Measurements from ENCODE around the gene RYR1.

RYR1 gene

GRCh38 chr19:38483016-38483630 is 49.6 kb downstream of the RYR1 start:
- H3K4me3 ChIP-seq (replicated peaks; ENCODE audit: low read depth, low read length): no peak overlapping the region
- TF ChIP-seq, protein P1, sequence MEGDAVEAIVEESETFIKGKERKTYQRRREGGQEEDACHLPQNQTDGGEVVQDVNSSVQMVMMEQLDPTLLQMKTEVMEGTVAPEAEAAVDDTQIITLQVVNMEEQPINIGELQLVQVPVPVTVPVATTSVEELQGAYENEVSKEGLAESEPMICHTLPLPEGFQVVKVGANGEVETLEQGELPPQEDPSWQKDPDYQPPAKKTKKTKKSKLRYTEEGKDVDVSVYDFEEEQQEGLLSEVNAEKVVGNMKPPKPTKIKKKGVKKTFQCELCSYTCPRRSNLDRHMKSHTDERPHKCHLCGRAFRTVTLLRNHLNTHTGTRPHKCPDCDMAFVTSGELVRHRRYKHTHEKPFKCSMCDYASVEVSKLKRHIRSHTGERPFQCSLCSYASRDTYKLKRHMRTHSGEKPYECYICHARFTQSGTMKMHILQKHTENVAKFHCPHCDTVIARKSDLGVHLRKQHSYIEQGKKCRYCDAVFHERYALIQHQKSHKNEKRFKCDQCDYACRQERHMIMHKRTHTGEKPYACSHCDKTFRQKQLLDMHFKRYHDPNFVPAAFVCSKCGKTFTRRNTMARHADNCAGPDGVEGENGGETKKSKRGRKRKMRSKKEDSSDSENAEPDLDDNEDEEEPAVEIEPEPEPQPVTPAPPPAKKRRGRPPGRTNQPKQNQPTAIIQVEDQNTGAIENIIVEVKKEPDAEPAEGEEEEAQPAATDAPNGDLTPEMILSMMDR (IDR thresholded peaks at IDR 0.05; ENCODE audit: low read length, missing control alignments): no peak

GRCh38 chr19:38484747-38485146 is 51.3 kb downstream of the RYR1 start:
- TF ChIP-seq, protein P1 (IDR thresholded peaks at IDR 0.05; ENCODE audit: low read length, missing control alignments): no peak
- no peak for DNase-seq (ENCODE audit: low read depth)
- H3K4me3 ChIP-seq (replicated peaks; ENCODE audit: low read depth, low read length): no peak overlapping the region

More at GRCh38 chr19:38483016-38483630, 49.6 kb downstream of the RYR1 start:
- no peak for DNase-seq (ENCODE audit: low read depth)

- DNase-seq (ENCODE audit: low read depth): no peak
- TF ChIP-seq, protein P1 (IDR thresholded peaks at IDR 0.05; ENCODE audit: low read length, missing control alignments): no peak
- H3K4me3 ChIP-seq (replicated peaks; ENCODE audit: low read depth, low read length): no peak overlapping the region
Observed at GRCh38 chr19:38485541-38486285, 52.2 kb downstream of the RYR1 start.

GRCh38 chr19:38486731-38487336 is 53.3 kb downstream of the RYR1 start:
- TF ChIP-seq, protein P1 (IDR thresholded peaks at IDR 0.05; ENCODE audit: low read length, missing control alignments): no peak
- DNase-seq (ENCODE audit: low read depth): no peak
- H3K4me3 ChIP-seq (replicated peaks; ENCODE audit: low read depth, low read length): no peak overlapping the region

- no peak for DNase-seq (ENCODE audit: low read depth)
- H3K4me3 ChIP-seq (replicated peaks; ENCODE audit: low read depth, low read length): no peak overlapping the region
- TF ChIP-seq, protein P1 (IDR thresholded peaks at IDR 0.05; ENCODE audit: low read length, missing control alignments): no peak
Observed at GRCh38 chr19:38488096-38488495, 54.6 kb downstream of the RYR1 start.

DNA sequence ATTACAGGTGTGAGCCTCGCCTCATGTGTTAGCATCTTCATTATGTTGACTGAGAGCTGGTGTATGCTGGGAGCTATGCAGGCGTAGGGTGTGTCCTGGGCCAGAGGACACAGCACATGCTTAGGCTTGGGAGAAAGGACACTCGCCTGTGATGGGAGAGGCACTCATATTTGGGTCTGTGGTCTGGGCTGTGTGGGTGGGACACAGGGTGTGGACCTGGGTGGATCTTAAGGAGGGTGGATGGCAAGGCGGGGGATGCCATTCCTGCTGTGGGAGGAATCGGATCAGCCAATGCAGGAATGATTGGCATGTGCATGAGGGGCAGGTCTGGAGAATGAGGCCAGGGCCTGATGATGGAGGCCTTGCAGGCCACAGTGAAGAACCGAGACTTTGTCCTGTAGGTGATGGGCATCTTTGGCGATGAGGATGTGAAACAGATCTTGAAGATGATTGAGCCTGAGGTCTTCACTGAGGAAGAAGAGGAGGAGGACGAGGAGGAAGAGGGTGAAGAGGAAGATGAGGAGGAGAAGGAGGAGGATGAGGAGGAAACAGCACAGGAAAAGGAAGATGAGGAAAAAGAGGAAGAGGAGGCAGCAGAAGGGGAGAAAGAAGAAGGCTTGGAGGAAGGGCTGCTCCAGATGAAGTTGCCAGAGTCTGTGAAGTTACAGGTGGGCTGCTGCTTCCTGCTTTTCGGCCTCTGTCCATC is 55.4 kb downstream of the RYR1 start:
- no peak overlapping the region for H3K4me3 ChIP-seq (replicated peaks; ENCODE audit: low read depth, low read length)
- DNase-seq (ENCODE audit: low read depth): no peak
- TF ChIP-seq, protein P1 (IDR thresholded peaks at IDR 0.05; ENCODE audit: low read length, missing control alignments): no peak
